ENCODE data around the gene IGFBP2. TPM values are rescaled to one million over a fixed set of nuclear protein-coding genes. Genes with fewer than 3 reads are reported as not detected.

IGFBP2 gene
- total RNA-seq, 4 donors from 2014 or later: 8.7 to 69.5 (median 28.2) TPM

DNA sequence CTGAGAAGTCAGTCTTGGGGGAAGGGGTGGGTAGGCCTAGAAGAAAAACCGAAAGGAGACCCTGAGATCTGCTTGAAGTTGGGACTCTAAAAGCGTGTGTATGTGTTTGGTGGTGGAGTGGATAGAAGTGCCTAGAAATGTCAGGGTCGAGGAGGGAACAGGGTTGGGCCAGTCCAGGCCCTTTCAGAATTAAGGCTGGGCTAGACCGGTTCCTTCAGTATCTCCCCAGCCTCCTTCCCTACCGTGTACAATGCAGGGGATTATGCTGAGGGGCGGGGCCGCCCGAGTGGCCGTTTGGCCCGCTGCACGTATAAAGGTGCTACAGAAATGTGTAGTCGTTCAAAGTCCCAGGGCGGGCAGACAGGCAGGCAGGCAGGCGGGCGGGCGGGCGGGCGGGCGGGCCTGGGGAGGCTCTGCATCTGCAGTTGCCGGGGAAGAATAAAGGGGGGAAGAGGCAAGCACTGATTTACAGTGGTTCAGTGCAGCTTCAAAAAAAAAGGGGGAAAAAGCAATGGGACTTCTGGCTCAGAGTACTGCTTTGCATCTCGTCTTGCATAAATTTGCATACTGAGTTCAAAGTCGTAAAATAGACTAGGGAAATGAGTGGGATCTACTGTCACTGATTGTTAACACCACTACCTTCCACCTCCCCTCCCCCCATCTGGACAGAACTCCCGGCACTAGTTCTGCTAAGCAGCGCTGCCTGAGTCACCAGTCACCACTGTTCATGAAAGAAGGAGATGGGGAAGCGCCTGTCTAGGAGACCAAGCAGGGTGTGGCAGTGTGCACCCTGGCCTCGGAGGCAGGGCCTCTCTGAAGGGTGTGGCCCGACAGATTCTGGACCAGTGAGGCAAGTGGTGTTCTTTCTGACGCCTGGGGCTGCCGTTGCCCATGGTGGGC is 3.6 kb downstream of the IGFBP2 start:
- no peak overlapping the region for H3K4me3 ChIP-seq (ENCODE audit: low read depth, poor library complexity, severe bottlenecking)
- intact Hi-C loops (cut with DNase I; ENCODE audit: low total_unique reads): no loop called here
- no peak for DNase-seq (ENCODE audit: low spot score in 2 of 2)
- TF ChIP-seq, protein P1, sequence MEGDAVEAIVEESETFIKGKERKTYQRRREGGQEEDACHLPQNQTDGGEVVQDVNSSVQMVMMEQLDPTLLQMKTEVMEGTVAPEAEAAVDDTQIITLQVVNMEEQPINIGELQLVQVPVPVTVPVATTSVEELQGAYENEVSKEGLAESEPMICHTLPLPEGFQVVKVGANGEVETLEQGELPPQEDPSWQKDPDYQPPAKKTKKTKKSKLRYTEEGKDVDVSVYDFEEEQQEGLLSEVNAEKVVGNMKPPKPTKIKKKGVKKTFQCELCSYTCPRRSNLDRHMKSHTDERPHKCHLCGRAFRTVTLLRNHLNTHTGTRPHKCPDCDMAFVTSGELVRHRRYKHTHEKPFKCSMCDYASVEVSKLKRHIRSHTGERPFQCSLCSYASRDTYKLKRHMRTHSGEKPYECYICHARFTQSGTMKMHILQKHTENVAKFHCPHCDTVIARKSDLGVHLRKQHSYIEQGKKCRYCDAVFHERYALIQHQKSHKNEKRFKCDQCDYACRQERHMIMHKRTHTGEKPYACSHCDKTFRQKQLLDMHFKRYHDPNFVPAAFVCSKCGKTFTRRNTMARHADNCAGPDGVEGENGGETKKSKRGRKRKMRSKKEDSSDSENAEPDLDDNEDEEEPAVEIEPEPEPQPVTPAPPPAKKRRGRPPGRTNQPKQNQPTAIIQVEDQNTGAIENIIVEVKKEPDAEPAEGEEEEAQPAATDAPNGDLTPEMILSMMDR (IDR thresholded peaks at IDR 0.05): peak in 1 of 3 donors; percentile 9
- TF ChIP-seq POLR2A (IDR thresholded peaks at IDR 0.05): no peak
- WGBS, 2 donors: 52 to 53% methylated on average over 29 of the region's 29 CpGs

GRCh38 chr2:216637472-216637871 is 4.3 kb downstream of the IGFBP2 start:
- no peak for DNase-seq (ENCODE audit: low spot score in 2 of 2)
- no peak overlapping the region for H3K4me3 ChIP-seq (ENCODE audit: low read depth, poor library complexity, severe bottlenecking)
- TF ChIP-seq, protein P1 (IDR thresholded peaks at IDR 0.05): no peak
- no peak for TF ChIP-seq POLR2A (IDR thresholded peaks at IDR 0.05)
- intact Hi-C loops (cut with DNase I; ENCODE audit: low total_unique reads): no loop called here
- 53 to 63% methylated on average over 3 of the region's 3 CpGs for WGBS, 2 donors

DNA sequence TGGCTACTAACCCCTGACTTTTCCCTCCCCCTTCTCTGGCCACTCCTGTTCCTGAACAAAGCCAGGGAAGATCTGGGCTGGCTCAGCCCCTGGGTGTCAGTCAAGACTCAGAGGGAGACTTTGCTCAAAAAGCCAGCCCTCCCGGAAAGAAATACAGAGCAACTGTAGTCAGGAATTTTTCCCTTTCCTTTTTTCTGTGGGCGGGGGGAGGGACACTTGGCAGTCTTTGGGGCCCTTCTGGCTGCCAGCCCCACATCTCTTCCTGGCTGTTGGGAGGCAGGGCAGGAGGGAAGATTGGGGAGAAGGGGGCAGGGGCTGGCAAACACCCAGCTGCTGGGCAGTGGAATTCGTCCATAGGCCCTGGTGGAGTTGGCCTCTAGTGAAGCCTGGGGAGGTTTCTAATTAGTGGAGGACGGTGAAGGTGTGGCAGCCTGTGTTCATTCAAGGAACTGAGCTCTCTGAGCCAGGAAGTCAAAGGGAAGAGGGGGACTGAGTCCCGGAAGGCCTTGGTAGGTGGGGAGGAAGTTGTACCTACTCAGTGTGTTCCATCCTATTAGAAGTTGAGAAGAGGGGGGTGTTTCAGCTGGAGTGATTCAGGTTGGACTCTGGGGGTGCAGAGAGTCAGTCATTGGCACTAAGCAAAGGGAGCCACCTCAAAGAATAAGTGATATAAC is 10.9 kb downstream of the IGFBP2 start:
- no peak for TF ChIP-seq POLR2A (IDR thresholded peaks at IDR 0.05)
- TF ChIP-seq, protein P1 (IDR thresholded peaks at IDR 0.05): no peak
- DNase-seq (ENCODE audit: low spot score in 2 of 2): no peak
- intact Hi-C loops (cut with DNase I; ENCODE audit: low total_unique reads): no loop called here
- WGBS, 2 donors: 33 to 41% methylated on average over 5 of the region's 5 CpGs
- H3K4me3 ChIP-seq (ENCODE audit: low read depth, poor library complexity, severe bottlenecking): no peak overlapping the region

DNA sequence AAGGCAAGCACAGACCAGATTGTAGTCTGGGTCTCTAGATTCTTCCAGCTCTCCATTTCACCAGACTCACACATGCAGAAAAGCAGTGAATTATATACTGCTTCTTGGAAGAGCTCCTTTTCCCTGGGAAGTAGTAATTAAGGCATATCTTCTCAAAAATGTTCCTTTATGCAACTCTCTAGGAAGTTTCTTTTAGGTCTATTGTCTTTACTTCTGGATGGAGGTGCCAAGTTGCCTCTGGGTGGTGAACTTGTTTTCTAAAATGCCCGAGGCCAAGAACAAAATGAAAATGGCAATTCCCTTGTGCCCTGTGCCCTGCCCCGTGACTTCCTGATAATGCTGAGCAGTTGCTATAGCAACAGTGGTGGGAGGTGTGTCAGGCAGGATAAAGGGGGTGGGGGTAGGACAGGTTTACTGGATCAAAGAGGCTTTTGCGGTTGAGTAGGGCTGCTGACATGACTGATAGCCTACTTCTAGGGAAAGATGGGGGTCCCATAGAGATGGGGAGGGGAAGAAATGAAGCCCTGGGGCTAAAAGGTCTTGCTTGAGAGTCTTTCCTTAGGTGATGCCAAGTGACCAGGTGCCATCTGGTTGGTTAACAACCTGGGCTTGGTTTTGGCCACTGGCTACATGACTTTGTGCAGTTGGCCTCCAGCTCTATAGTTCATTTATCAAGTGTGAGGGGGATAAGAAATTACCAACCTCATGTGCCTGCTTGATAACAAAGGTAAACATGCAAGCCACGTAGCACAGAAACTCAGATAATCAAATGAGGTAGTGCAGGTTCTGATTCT is 11.8 kb downstream of the IGFBP2 start:
- H3K4me3 ChIP-seq (ENCODE audit: low read depth, poor library complexity, severe bottlenecking): no peak overlapping the region
- no peak for TF ChIP-seq POLR2A (IDR thresholded peaks at IDR 0.05)
- TF ChIP-seq, protein P1 (IDR thresholded peaks at IDR 0.05): no peak
- intact Hi-C loops (cut with DNase I; ENCODE audit: low total_unique reads): loop anchor here (5.0 kb wide), 1 partner anchor 678 kb away; no protein-coding TSS in a partner anchor
- no peak for DNase-seq (ENCODE audit: low spot score in 2 of 2)
- 65 to 72% methylated on average over 4 of the region's 4 CpGs for WGBS, 2 donors

DNA sequence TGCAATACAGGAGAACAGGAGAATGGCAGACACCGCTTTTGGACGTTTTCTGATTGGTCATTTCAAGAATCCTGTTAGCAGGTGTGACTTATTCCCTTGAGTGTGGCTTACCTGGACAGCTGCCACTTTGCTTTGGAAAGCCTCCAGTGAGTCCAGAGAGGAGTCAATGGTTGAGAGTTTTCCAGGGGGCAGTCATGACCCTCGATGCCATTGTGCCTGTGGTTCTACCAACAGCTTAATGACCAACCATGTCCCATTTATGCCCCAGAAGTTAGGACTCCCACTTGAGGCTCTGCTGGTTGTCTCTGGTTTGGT is 12.4 kb downstream of the IGFBP2 start:
- 81 to 91% methylated on average over 3 of the region's 3 CpGs for WGBS, 2 donors
- no peak overlapping the region for H3K4me3 ChIP-seq (ENCODE audit: low read depth, poor library complexity, severe bottlenecking)
- intact Hi-C loops (cut with DNase I; ENCODE audit: low total_unique reads): loop anchor here (5.0 kb wide), 1 partner anchor 678 kb away; no protein-coding TSS in a partner anchor
- DNase-seq (ENCODE audit: low spot score in 2 of 2): no peak
- no peak for TF ChIP-seq POLR2A (IDR thresholded peaks at IDR 0.05)
- TF ChIP-seq, protein P1 (IDR thresholded peaks at IDR 0.05): no peak
